ENCODE results near the gene MYO7A.

MYO7A gene

DNA sequence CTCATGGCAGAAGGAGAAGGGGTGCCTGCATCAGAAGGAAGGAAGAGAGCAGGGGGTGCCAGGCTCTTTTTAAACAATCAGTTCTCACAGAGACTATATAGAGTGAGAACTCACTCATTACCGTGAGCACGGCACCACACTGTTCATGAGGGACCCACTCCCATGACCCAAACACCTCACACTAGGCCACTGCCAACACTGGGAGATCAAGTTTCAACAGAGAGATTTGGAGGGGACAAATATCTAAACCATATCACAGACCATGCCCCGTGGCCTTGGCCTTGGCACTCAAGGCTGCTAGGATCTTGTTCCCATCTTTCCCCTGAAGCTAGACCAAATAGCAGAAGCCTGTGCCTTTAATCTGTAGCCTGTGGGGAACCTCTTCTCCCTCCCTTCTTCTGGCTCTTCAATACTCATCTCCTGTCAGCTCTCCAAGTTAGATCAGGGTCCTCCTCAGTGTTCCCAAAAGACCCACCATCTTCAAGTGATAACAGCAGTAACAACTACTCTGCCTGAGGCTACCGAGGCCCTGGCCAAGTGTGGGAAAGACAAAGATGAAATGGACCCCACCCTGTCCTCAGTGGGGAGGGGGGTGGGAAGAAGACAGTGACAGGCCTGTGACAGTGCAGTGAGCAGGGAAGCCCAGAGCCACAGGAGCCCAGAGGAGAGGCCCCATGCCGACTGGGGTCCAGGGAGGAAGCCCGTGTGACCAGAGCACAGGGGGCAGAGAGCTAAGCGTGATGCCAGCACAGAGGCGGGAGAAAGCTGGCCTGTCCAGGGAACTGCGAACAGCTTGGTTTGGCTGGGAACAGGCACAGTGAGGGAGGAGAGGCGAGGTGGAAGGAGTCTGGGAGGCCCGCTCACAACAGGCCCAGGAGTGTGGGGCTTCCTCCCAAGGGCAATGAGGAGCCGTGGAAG lies 72.6 kb downstream of the MYO7A start:
- no peak for DNase-seq (ENCODE audit: low read depth, low spot score)

DNA sequence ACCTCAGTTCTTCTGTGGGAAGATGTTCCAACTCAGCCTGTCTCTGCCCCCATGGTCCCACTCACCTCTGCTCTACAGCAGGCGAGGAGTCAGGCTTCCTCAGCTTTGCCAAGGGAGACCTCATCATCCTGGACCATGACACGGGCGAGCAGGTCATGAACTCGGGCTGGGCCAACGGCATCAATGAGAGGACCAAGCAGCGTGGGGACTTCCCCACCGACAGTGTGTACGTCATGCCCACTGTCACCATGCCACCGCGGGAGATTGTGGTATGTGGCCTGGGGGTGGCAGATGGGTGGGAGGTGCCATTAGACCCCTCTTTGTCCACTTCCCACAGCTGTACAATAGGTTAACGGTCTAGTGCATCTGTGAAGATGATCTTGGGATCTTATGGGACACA lies 73.3 kb downstream of the MYO7A start:
- DNase-seq (ENCODE audit: low read depth, low spot score), result no peak

DNA sequence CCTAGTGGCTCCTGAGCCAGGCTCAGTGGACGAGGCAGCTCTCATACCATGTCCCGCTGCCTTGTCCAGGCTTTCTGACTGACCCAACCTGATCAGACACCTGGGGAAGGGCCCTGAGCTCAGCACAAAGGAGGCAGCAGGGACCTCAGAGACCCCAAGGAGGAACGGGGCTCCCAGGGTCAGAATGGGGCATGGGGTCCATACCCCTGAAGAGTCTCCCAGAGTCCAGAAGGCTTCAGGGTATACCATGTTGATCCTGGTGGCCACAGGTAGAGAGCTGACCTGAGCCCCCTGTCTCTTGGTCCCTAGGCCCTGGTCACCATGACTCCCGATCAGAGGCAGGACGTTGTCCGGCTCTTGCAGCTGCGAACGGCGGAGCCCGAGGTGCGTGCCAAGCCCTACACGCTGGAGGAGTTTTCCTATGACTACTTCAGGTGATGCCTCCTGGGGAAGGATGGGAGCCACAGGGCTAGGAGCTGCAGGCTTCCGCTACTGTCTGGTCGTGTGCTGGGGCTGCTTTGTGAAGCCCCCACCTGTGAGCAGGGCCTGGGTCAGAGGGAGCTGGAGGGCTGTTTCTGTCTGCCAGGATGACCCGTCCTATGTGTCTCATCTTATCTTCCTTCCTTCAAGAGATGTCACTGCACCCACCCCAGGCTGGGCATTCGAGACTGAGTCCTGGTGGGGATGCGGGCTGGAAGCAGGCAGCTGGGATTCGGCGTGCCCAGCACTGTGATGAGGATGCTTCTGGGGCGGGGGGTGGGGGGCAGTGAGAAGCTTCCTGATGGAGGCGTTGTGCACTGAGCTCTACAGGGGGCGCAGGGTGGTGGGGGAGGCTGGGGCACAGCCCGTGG lies 74.2 kb downstream of the MYO7A start:
- DNase-seq (ENCODE audit: low read depth, low spot score), result no peak

DNA sequence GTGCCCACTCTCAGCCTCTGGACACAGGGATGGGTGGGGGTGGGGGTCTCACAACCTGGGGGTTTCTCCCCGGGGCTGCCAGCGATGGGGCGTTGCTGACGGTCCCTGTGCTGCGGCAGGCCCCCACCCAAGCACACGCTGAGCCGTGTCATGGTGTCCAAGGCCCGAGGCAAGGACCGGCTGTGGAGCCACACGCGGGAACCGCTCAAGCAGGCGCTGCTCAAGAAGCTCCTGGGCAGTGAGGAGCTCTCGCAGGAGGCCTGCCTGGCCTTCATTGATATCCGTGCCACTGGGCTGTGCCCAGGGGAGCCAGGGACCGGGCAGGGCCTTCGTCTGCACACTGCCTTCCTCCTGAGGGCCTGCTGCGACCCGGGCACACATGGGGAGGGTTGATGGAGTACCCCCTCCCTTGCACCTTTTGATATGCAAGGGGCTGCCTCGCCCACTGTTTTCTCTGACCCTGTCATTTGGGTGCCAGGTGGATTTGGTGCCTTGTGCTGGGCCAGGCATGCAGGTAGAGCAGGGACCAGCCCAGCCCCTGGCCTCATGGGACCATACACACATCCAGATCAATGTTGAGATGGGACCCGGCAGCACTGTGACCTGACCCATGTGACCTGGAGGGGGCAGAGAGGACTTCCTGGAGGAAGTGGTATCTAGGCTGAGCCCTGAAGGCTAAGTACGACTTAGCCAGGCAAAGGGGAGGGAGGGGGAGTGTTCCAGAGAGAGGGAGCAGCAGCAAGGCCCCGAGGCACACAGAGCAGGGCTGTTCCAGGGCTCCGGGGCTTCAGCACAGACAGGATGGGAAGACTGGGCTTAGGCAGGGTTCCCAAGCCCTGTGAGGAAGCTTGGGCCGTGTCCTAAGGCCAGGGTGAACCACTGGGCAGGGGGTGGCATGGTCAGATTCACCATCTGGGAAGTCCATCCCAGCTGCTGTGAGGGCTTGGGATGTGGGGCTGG lies 75.2 kb downstream of the MYO7A start:
- no peak for DNase-seq (ENCODE audit: low read depth, low spot score)

DNA sequence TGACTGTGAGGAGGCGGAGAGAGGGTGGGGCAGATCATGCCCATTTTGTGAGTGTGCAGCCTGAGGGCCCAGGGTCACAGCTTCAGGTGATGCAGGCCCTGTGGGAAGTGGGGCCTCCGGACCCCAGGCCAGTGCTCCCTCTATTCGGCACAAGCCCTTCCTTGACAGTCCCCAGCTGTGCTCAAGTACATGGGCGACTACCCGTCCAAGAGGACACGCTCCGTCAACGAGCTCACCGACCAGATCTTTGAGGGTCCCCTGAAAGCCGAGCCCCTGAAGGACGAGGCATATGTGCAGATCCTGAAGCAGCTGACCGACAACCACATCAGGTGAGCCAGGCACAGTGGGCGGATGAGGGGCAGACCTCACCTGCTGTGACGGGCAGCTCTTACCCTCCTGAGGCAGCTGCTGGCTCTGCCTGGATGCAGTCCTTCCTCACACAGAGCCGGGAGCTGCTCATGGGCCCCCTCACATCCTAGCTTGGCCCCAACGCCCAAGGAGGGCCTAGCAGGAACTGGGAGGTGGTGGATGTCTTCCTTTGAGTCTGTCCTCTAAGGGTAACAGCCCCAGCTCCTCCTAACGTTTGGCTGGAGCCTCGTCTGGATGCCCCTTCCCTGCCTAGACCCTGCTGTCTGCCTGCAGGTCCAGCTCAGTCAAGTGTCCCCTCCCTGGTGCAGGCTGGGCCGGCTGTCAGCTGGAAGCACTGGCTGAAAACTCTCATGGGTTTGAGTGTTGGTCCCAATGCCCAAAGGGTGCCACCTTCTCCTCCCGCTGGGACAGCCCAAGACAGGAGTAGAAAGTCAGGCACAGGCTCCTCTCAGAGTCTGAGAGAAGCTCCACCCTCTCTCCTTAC lies 76.1 kb downstream of the MYO7A start:
- DNase-seq (ENCODE audit: low read depth, low spot score), result no peak

GRCh38 chr11:77204754-77205466 lies 76.9 kb downstream of the MYO7A start:
- no peak for DNase-seq (ENCODE audit: low read depth, low spot score)

DNA sequence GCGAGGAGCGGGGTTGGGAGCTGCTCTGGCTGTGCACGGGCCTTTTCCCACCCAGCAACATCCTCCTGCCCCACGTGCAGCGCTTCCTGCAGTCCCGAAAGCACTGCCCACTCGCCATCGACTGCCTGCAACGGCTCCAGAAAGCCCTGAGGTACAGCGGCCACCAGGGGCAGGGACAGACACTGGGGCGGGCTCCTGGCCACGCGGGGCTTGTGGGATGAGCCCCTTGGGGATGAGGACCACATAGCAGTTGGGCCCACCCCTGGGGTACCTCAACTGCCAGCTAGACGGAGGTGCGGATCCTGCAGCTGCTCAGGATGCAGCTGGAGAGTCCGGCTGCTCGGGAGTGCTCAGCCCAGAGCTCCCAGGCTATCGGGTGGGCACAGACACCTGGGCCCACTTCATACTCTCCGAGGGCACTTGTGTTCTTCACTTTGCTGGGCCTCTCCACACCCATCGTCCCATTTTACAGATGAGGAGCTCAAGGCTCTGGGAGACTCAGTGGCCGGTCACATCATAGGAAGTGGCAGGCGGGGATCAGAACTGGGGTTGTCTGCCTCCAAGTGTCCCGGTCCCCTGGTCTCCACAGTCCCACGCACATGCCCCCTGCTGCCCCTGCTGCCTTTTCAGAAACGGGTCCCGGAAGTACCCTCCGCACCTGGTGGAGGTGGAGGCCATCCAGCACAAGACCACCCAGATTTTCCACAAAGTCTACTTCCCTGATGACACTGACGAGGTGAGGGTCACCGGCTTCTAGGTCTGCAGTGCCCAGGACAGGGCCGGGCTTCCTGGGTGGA lies 77.6 kb downstream of the MYO7A start:
- DNase-seq (ENCODE audit: low read depth, low spot score), result no peak

DNA sequence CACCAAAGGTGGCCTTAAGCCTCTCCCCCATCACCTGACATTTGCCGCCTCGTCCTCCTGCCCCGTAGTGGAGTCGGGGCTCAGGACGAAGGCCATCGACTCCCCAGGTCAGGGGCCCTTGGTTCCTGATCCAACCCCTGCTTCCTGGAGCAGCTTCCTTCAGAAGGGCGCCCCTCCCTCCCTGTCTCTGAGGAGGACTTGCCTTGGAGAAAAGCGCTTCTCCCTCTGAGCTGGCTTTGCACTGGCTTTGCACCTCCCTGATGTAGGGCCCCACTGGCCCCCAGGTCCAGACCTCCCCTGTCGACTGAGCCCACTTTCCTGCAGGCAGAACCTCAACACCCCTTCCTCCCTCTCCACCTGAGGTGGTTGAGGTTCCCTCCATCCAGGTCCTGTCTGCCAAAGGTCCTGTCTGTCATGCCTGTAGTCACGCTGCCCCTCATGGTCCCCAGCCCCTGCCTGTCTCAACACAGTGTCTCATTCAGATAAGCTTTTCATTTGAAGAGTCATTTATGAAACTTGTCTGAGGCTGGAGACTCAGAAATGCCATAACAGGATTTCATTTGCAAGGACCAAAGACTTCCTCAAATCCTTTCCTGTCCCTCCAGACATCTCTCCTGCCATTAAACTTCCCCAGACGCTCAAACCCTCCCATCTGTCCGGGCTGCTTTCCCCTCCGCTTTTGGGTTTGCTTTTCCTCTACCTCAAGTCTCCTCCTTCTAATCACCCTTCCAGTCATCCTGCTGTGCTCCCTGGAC lies 78.4 kb downstream of the MYO7A start:
- DNase-seq (ENCODE audit: low read depth, low spot score), result no peak

DNA sequence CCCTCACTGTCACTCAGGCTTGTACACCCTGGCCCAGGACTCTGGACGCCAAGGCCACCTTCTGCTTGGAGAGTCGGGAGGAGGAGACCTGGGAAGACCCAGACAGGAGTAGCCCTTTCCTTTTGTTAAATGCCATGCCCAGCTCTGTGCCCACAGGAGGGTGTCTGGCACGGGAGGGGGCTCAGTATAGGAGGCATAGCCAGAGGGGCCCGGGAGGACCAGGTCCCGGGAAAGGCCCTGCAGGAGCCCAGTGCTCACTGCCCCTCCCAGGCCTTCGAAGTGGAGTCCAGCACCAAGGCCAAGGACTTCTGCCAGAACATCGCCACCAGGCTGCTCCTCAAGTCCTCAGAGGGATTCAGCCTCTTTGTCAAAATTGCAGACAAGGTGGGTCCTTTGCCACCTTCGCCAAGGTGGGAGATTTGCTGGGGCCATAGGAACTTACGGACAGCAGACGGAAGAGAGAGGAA lies 79.0 kb downstream of the MYO7A start:
- no peak for DNase-seq (ENCODE audit: low read depth, low spot score)

DNA sequence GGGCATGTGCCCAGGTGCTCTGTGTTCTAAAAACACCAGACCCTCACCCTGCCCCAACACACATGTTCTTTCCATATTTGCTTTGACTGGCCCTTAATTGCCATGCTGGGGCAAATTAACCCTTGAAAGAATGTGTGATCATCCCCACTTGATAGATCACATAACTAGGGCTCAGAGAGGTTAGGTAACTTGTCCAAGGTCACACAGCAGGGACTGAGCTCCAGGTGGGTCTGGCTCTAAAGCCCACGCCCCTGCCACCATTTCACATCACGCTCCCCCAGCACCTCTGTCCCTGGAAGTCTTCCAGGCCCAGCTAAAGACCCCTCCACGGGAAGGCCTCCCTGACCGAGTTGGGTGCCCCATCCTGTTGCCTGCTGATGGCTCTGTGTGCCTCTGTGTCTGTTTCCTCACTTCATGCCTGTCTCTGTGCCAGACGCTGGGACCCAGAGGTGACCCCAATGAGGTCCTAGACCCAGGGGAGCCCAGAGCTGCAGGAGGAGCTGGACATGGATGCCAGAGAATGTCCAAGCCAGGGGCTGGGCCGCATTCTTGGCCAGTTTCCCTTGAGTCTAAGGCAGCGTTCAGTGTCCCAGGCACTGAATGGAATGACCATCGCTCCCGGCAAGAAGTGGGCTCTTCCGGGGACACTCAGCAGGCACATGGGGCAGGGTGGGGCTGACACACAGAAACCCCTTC lies 79.7 kb downstream of the MYO7A start:
- no peak for DNase-seq (ENCODE audit: low read depth, low spot score)

GRCh38 chr11:77208535-77208934 lies 80.5 kb downstream of the MYO7A start:
- no peak for DNase-seq (ENCODE audit: low read depth, low spot score)

DNA sequence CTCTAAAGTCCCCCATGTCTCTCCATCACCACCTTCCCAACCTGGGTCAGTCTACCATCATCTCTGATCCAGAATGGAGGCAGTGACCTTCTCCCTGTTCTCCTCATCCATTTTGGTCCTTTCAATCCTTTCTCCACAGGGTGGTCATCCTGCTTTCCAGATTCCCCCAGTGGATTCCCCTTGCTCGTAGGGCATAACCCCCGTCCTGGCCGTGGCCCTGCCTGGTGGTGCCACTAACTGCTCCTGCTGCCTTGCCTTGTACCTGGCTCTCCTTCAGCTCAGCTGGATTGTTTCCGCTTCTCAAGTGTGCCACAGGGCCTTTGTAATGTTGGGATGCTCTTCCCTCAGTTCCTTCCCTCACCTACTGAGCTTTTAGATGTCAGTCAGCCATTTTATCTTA lies 81.6 kb downstream of the MYO7A start:
- no peak for DNase-seq (ENCODE audit: low read depth, low spot score)

- no peak for DNase-seq (ENCODE audit: low read depth, low spot score)
Observed at GRCh38 chr11:77211040-77211451, 83.0 kb downstream of the MYO7A start.

GRCh38 chr11:77211594-77212251 lies 83.7 kb downstream of the MYO7A start:
- no peak for DNase-seq (ENCODE audit: low read depth, low spot score)

- DNase-seq (ENCODE audit: low read depth, low spot score), result no peak
Observed at GRCh38 chr11:77212314-77213007, 84.4 kb downstream of the MYO7A start.

DNA sequence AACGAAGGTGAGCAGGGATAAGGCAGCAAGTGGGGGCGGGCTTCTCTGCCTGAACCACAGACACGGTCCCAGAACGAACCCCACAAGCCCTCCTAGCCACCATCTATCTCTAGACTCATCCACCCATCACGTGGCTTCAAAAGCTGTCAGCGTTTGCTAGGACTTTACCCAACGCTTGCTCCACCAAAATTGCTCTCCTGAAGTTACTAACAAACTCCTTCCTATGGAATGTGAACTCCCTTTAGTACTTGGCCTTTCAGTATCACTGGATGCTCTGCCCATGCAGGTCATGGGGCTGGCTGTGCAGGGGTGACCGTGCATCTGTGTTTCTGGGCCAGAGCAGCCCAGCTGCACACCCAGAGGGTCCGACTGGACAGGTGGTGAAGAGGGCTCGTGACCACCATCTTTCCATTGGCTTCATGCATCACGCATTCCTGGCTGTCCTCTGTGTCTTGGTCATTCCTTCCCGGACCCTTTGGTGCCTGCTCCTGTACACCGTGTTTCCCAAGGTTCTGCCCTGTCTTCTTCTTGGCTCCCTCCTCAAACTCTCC lies 85.1 kb downstream of the MYO7A start:
- DNase-seq (ENCODE audit: low read depth, low spot score), result no peak
